Heart right ventricle (tissue), 16 donors: Measurements from ENCODE around the gene SASS6. TPM values are rescaled to one million over a fixed set of nuclear protein-coding genes. Genes with fewer than 3 reads are reported as not detected.

Source experiments
- ATAC-seq, 8 donors: fragments of 200-7000 bp; cut with Tn5 transposase; one replicate each; pipeline ENCODE4 v1.9.1; 2020; ENCODE audit warnings: mild to moderate bottlenecking in 8 of 8, moderate library complexity in 8 of 8, moderate number of reproducible peaks in 1 of 8
- DNase-seq, 2 donors: peaks; one replicate each; pipeline ENCODE4 v3.0.0-alpha.2; 2020
- H3K27ac ChIP-seq, 10 donors: fragments of 200-600 bp; sonication (generic) in 2 of 10; one replicate each; pipeline versions ENCODE4 v1.5.0 to v1.8.0; 2020 to 2022; ENCODE audit warnings: mild to moderate bottlenecking in 3 of 10
- H3K27me3 ChIP-seq, 7 donors: fragments of 200-600 bp; one replicate each; pipeline ENCODE4 v1.8.0; 2021 to 2022; ENCODE audit warnings: mild to moderate bottlenecking in 2 of 7
- H3K36me3 ChIP-seq, 9 donors: fragments of 200-600 bp; sonication (generic) in 1 of 9; one replicate each; pipeline versions ENCODE4 v1.5.0 to v1.8.0; 2020 to 2022; ENCODE audit warnings: mild to moderate bottlenecking in 2 of 9
- H3K4me1 ChIP-seq, 9 donors: fragments of 200-600 bp; sonication (generic) in 1 of 9; one replicate each; pipeline versions ENCODE4 v1.5.0 to v1.8.0; 2020 to 2022; ENCODE audit warnings: mild to moderate bottlenecking in 4 of 9
- H3K4me3 ChIP-seq, 10 donors: fragments of 200-600 bp; sonication (generic) in 2 of 10; one replicate each; pipeline versions ENCODE4 v1.5.0 to v1.8.0; 2020 to 2022; ENCODE audit warnings: mild to moderate bottlenecking in 7 of 10, moderate library complexity in 2 of 10
- H3K9me3 ChIP-seq, 11 donors: fragments of 200-600 bp in 10 of 11; sonication (generic) in 2 of 11; one replicate each; pipeline versions ENCODE4 v1.5.0 to v1.8.0; 2013 to 2022; ENCODE audit warnings: mild to moderate bottlenecking in 2 of 11, control low read depth in 1 of 11, moderate library complexity in 1 of 11
- CTCF ChIP-seq, 9 donors: fragments of 200-600 bp; sonication (generic) in 2 of 9; IDR thresholded peaks; one replicate each; pipeline versions ENCODE4 v1.5.0 to v1.8.0; 2021 to 2022; ENCODE audit warnings: antibody characterized with exemption in 9 of 9, mild to moderate bottlenecking in 5 of 9, moderate library complexity in 1 of 9
- WGBS, 2 donors: extraction: QIAGEN DNeasy Blood & Tissue Kit; methylation state at CpG; one replicate each; pipeline ENCODE4 v1.1.7; 2013; ENCODE audit warnings: inconsistent platforms in 1 of 2; 5-methylcytosine and 5-hydroxymethylcytosine counted together
- intact Hi-C, 10 donors: fragments of 100-400 bp; cut with DNase I; formaldehyde crosslinking; loops; one replicate each; pipeline versions ENCODE4 v1.11.1 to v1.14.2; 2022
- polyA plus RNA-seq, 2 donors: library from polyadenylated mRNA; stranded (reverse); fragments of 200-250 nt; gene quantifications; one replicate each; pipeline ENCODE4 v1.2.3, GENCODE V29; 2013
- total RNA-seq, 10 donors: library from RNA; stranded (reverse); fragmentation: NEBNext Ultra II Directional in 3 of 10; extraction: Animal tissue kit (Norgen Biotek cat#: 25700) in 3 of 10; gene quantifications; one replicate each; pipeline versions ENCODE4 v1.2.1 to v1.2.4, GENCODE V29; 2021 to 2023
- donor health status: Arrhythmogenic right ventricular cardiomyopathy.
- donor health status: ischemic (EF 13 %, LVEDD 7.1; RV severe dilation, severe dysfunction).
- donor health status: healthy with polysubstance abuse.
- donor health status: DM: no; HTN: yes; CAD: no.
- donor health status: DM: no; HTN: no; CAD: no.
- donor health status: ischemic (EF 25% LVEDD 6.9; RV normal size, moderate dysfunction).
- donor health status: ischemic (EF 25% LVEDD 5.7; RV mildly dilated, moderate dysfunction).
- donor health status: healthy.
- donor health status: DM: yes; HTN: yes; CAD: no.
- donor health status: Ischemic cardiomyopathy.
- donor health status: ischemic (EF 35%, LVEDD 5.7; RV mildly dilated, moderate dysfunction).
- donor health status: nonischemic (EF 11% LVEDD 7.7; RV severe dilation, severe dysfunction).
- donor health status: DM: yes; HTN: yes; CAD: no.
- donor health status: PGD.
- donor health status: ischemic (EF 29% LVEDD 5.4; RV normal size, mild dysfunction).
- donor health status: nonischemic (EF 23%, LVEDD 6.1; RV moderate dilation, normal function).

Gene SASS6
- total and polyA plus RNA-seq, 12 donors, result 0.95 to 2.7 (median 1.7) TPM

- ATAC-seq (no peak), DNase-seq (no peak)
- H3K36me3 ChIP-seq, result peaks cover 0 to 97% (median 58%) of the 10 kb centered on the region in 9 donors
- H3K4me1 ChIP-seq, result peaks cover 0 to 14% (median 0%) of the 10 kb centered on the region in 9 donors
- no peaks in the 10 kb centered on the region for H3K27me3 ChIP-seq
- H3K4me3 ChIP-seq, result no peak overlapping the region
- H3K27ac ChIP-seq, result no peak overlapping the region
- intact Hi-C loops, result no loop called here
- 95 to 98% methylated on average over 5 of the region's 5 CpGs for WGBS, 2 donors
- H3K9me3 ChIP-seq, result no peaks in the 10 kb centered on the region
- no peak for TF ChIP-seq CTCF (IDR thresholded peaks at IDR 0.05)
Measured at GRCh38 chr1:100070201-100070939, 62.4 kb downstream of the SASS6 start.

GRCh38 chr1:100065969-100066227, 66.8 kb downstream of the SASS6 start:
- intact Hi-C loops, result no loop called here
- ATAC-seq, result no peak
- H3K9me3 ChIP-seq, result no peaks in the 10 kb centered on the region
- no peaks in the 10 kb centered on the region for H3K27me3 ChIP-seq
- no peak for TF ChIP-seq CTCF (IDR thresholded peaks at IDR 0.05)
- DNase-seq, result no peak
- WGBS, 2 donors, result 69 to 80% methylated on average over 2 of the region's 2 CpGs
- peaks cover 0 to 93% (median 49%) of the 10 kb centered on the region in 9 donors for H3K36me3 ChIP-seq
- H3K4me1 ChIP-seq, result peaks cover 0 to 15% (median 5%) of the 10 kb centered on the region in 9 donors
- no peak overlapping the region for H3K4me3 ChIP-seq
- H3K27ac ChIP-seq, result no peak overlapping the region

- no peak for ATAC-seq
- intact Hi-C loops, result no loop called here
- no peak overlapping the region for H3K4me3 ChIP-seq
- peaks cover 0 to 93% (median 49%) of the 10 kb centered on the region in 9 donors for H3K36me3 ChIP-seq
- no peaks in the 10 kb centered on the region for H3K9me3 ChIP-seq
- no peak for DNase-seq
- peaks cover 0 to 15% (median 5%) of the 10 kb centered on the region in 9 donors for H3K4me1 ChIP-seq
- no peak for TF ChIP-seq CTCF (IDR thresholded peaks at IDR 0.05)
- H3K27me3 ChIP-seq, result no peaks in the 10 kb centered on the region
- 86 to 91% methylated on average over 1 of the region's 1 CpG for WGBS, 2 donors
- H3K27ac ChIP-seq, result peak overlapping the region in 1 of 10 donors; percentile 40
Measured at GRCh38 chr1:100065183-100065968, 67.4 kb downstream of the SASS6 start.

GRCh38 chr1:100061681-100062080, 71.0 kb downstream of the SASS6 start:
- no peak for ATAC-seq

More at GRCh38 chr1:100061681-100062080, 71.0 kb downstream of the SASS6 start:
- intact Hi-C loops, result no loop called here
- no peaks in the 10 kb centered on the region for H3K27me3 ChIP-seq
- H3K27ac ChIP-seq, result no peak overlapping the region
- no peak overlapping the region for H3K4me3 ChIP-seq
- 96 to 97% methylated on average over 3 of the region's 3 CpGs for WGBS, 2 donors
- H3K4me1 ChIP-seq, result peaks cover 0 to 15% (median 5%) of the 10 kb centered on the region in 9 donors
- no peaks in the 10 kb centered on the region for H3K9me3 ChIP-seq
- no peak for TF ChIP-seq CTCF (IDR thresholded peaks at IDR 0.05)
- no peak for DNase-seq
- peaks cover 0 to 90% (median 25%) of the 10 kb centered on the region in 9 donors for H3K36me3 ChIP-seq
